Testis (tissue), 2 donors: ENCODE results near the gene RETREG3.

Source experiments
- CTCF ChIP-seq, 3 experiments: fragments of 450-650 bp in 2 of 3; fragments of 200-600 bp in 1 of 3; sonication (generic) in 1 of 3; IDR thresholded peaks; one replicate each; pipeline ENCODE4 v1.5.1; 2016 to 2019; ENCODE audit warnings: antibody characterized with exemption in 3 of 3, mild to moderate bottlenecking in 2 of 3, moderate library complexity in 1 of 3
- POLR2A ChIP-seq: fragments of 450-650 bp; IDR thresholded peaks from one replicate; pipeline ENCODE4 v1.6.1; 2017; ENCODE audit warnings: antibody characterized with exemption, mild to moderate bottlenecking, moderate library complexity

GRCh38 chr17:42657824-42658588 is 48.8 kb upstream of the RETREG3 start:
- TF ChIP-seq CTCF (IDR thresholded peaks at IDR 0.05) = no peak
- no peak for TF ChIP-seq POLR2A
